ENCODE data around the gene SDE2. TPM values are rescaled to one million over a fixed set of nuclear protein-coding genes. Genes with fewer than 3 reads are reported as not detected.

Gene SDE2
- total and polyA plus RNA-seq, 12 donors, result 3.1 to 20.3 (median 13.1) TPM

GRCh38 chr1:225996946-225997545 is 2.1 kb downstream of the SDE2 start:
- Histone ChIP-seq H3K27me3 (no peaks in the 10 kb centered on the region), H3K4me1 (peaks cover 13 to 56% (median 49%) of the 10 kb centered on the region in 9 donors), H3K27ac (peak overlapping the region in 1 of 10 donors; percentile 99), H3K9me3 (no peaks in the 10 kb centered on the region), H3K36me3 (peaks cover 0 to 53% (median 24%) of the 10 kb centered on the region in 9 donors), H3K4me3 (peak overlapping the region in 1 of 10 donors; percentile 94)
- no peak for DNase-seq
- TF ChIP-seq CTCF (IDR thresholded peaks at IDR 0.05), result no peak
- no peak for ATAC-seq
- intact Hi-C loops (cut with DNase I), result loop anchor here in 4 of 10 donors (5.0 kb wide), 2 partner anchors 115 to 125 kb away; no protein-coding TSS in a partner anchor
- 46 to 58% methylated on average over 5 of the region's 5 CpGs for WGBS, 2 donors

DNA sequence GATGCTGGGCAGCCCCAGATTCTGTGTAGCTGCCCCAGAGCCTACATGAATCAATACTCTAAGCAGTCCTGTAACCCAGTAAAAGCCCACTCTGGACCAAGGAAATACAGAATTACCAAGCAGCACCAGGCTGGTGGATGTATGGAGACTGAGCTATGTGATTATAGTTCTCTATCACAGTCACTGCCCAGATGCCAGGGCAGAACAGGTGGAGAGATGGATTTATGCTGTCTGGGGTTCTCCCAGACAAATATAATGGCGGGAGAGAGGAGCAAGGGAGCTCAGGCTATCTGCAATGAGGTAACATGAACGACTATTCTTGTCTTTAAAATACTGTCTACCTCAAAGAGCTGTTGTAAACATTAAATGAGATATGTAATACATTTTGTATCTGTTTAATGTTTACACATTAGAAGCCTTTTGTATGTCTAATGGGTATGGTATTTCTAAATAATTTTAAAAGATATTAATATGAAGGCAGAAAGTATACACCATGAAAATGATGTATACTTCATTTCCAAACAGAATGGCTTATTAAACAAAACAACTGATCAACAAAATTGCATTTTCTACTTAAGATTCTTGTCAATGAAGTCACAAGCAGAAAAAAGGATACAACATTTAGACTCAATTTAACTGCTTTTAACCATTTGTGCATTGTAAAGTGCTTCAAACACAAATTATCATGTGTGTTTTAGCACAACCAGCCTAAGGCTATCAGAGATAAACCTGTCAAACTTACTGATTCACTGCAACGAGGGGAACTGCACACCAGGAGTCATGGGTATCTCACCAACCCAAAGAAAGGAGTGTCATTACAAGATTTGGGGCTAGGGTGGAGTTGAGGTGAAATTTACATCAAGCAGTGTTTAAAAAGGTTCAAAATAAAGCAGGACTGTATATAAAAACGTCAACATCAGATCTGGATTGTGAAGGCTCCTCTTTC is 3.0 kb downstream of the SDE2 start:
- WGBS, 2 donors, result 52 to 54% methylated on average over 4 of the region's 4 CpGs
- Histone ChIP-seq H3K4me1 (peaks cover 13 to 49% (median 41%) of the 10 kb centered on the region in 9 donors), H3K4me3 (peak overlapping the region in 1 of 10 donors; percentile 94), H3K27me3 (no peaks in the 10 kb centered on the region), H3K36me3 (peaks cover 0 to 62% (median 32%) of the 10 kb centered on the region in 9 donors), H3K9me3 (no peaks in the 10 kb centered on the region), H3K27ac (peak overlapping the region in 1 of 10 donors; percentile 99)
- no peak for TF ChIP-seq CTCF (IDR thresholded peaks at IDR 0.05)
- intact Hi-C loops (cut with DNase I), result loop anchor here in 4 of 10 donors (5.0 kb wide), 2 partner anchors 116 to 126 kb away; no protein-coding TSS in a partner anchor
- no peak for ATAC-seq
- DNase-seq, result no peak

DNA sequence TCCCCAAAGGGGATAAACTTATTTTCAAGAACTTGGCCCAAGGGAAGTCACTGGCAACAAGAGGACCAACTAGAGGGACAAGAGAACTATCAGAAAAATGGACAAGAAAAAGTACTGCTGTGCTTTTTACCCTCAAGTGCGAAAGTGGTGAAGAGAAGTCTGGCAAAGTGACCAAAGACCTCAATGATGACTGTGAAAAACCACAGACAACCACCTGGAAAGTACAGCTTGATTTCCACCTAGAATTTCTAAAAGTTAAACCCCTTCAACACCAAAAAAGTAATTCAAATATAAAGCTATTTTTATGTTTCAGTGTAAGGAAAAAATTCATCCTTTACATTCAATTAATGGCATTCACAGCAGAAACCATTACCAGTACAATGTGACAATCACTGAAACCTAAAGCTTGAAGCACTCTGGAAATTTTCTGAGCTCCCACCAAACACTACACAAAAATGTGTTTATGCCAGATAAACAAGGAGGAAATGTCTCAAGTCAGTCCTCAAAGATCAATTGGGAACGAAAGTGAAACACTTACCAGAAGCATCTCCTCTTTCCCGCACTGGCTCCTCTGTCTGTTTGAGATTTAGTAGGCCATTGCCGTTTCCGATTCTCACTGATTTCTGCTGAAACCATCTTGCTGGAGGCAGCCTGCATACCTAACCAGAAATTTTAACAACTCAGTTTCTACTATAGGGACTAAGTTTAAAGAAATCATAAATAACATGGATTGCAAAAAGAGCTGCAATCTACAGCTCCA is 8.3 kb downstream of the SDE2 start:
- H3K4me3 ChIP-seq, result no peak overlapping the region
- WGBS, 2 donors, result 85 to 90% methylated on average over 5 of the region's 5 CpGs
- H3K27ac ChIP-seq, result peak overlapping the region in 1 of 10 donors; percentile 44
- no peak for DNase-seq
- H3K9me3 ChIP-seq, result no peaks in the 10 kb centered on the region
- H3K4me1 ChIP-seq, result peaks cover 0 to 12% (median 2%) of the 10 kb centered on the region in 9 donors
- no peak for TF ChIP-seq CTCF (IDR thresholded peaks at IDR 0.05)
- peaks cover 0 to 100% (median 61%) of the 10 kb centered on the region in 9 donors for H3K36me3 ChIP-seq
- intact Hi-C loops (cut with DNase I), result loop anchor here in 1 of 10 donors (5.0 kb wide), 1 partner anchor 131 kb away; no protein-coding TSS in a partner anchor
- no peak for ATAC-seq
- H3K27me3 ChIP-seq, result no peaks in the 10 kb centered on the region
